ENCODE results near the gene PARP16. TPM values are rescaled to one million over a fixed set of nuclear protein-coding genes. Genes with fewer than 3 reads are reported as not detected.

PARP16 gene
- total RNA-seq, 1 experiment from 2014 or later = 6.1 TPM

GRCh38 chr15:65260968-65261367 lies 25.7 kb downstream of the PARP16 start:
- ChIA-PET POLR2A (no interaction called here), CTCF (interaction anchor here (1.0 kb wide), 1 partner anchor 10 kb away, joined by 8 read pairs; no protein-coding TSS in a partner anchor)
- intact Hi-C loops (cut with micrococcal nuclease) = no loop called here
- no peaks in the 10 kb centered on the region for H3K4me1 Mint-ChIP-seq (ENCODE audit: insufficient read depth, unreplicated experiment)
- peaks cover 44% of the 10 kb centered on the region for H3K36me3 Mint-ChIP-seq (ENCODE audit: insufficient read depth, unreplicated experiment)
- H3K27ac Mint-ChIP-seq (ENCODE audit: low read depth, unreplicated experiment) = no peak overlapping the region
- H3K27me3 Mint-ChIP-seq (ENCODE audit: insufficient read depth, unreplicated experiment) = no peaks in the 10 kb centered on the region
- H3K9me3 Mint-ChIP-seq (ENCODE audit: unreplicated experiment) = no peaks in the 10 kb centered on the region
- DNase-seq (ENCODE audit: unreplicated experiment) = no peak
- no peak for TF ChIP-seq CTCF (IDR thresholded peaks at IDR 0.05; ENCODE audit: unreplicated experiment)
- no peak overlapping the region for H3K4me3 Mint-ChIP-seq (ENCODE audit: unreplicated experiment)
- no TSS peak for BruUV-seq (replicated peaks)

GRCh38 chr15:65259367-65259797 lies 27.3 kb downstream of the PARP16 start:
- intact Hi-C loops (cut with micrococcal nuclease) = no loop called here
- H3K27me3 Mint-ChIP-seq (ENCODE audit: insufficient read depth, unreplicated experiment) = no peaks in the 10 kb centered on the region

GRCh38 chr15:65258375-65259262 lies 28.1 kb downstream of the PARP16 start:
- intact Hi-C loops (cut with micrococcal nuclease) = no loop called here
- TSS peak; percentile 31 for BruUV-seq (replicated peaks)
- TF ChIP-seq CTCF (IDR thresholded peaks at IDR 0.05; ENCODE audit: unreplicated experiment) = no peak
- no peak for DNase-seq (ENCODE audit: unreplicated experiment)
- Mint-ChIP-seq H3K9me3 (ENCODE audit: unreplicated experiment) (no peaks in the 10 kb centered on the region), H3K27ac (ENCODE audit: low read depth, unreplicated experiment) (no peak overlapping the region), H3K4me3 (ENCODE audit: unreplicated experiment) (no peak overlapping the region), H3K27me3 (ENCODE audit: insufficient read depth, unreplicated experiment) (no peaks in the 10 kb centered on the region), H3K36me3 (ENCODE audit: insufficient read depth, unreplicated experiment) (peaks cover 44% of the 10 kb centered on the region), H3K4me1 (ENCODE audit: insufficient read depth, unreplicated experiment) (no peaks in the 10 kb centered on the region)
- CTCF ChIA-PET = interaction anchor here (1.0 kb wide), 1 partner anchor 13 kb away, joined by 3 read pairs; no protein-coding TSS in a partner anchor
- POLR2A ChIA-PET = no interaction called here

More at GRCh38 chr15:65259367-65259797, 27.3 kb downstream of the PARP16 start:
- TF ChIP-seq CTCF (IDR thresholded peaks at IDR 0.05; ENCODE audit: unreplicated experiment) = no peak
- ChIA-PET CTCF (interaction anchor here (1.0 kb wide), 1 partner anchor 11 kb away, joined by 6 read pairs; no protein-coding TSS in a partner anchor), POLR2A (no interaction called here)
- Mint-ChIP-seq H3K36me3 (ENCODE audit: insufficient read depth, unreplicated experiment) (peaks cover 44% of the 10 kb centered on the region), H3K27ac (ENCODE audit: low read depth, unreplicated experiment) (no peak overlapping the region), H3K9me3 (ENCODE audit: unreplicated experiment) (no peaks in the 10 kb centered on the region), H3K4me3 (ENCODE audit: unreplicated experiment) (no peak overlapping the region), H3K4me1 (ENCODE audit: insufficient read depth, unreplicated experiment) (no peaks in the 10 kb centered on the region)
- no TSS peak for BruUV-seq (replicated peaks)
- no peak for DNase-seq (ENCODE audit: unreplicated experiment)

GRCh38 chr15:65255486-65256140 lies 31.1 kb downstream of the PARP16 start:
- Mint-ChIP-seq H3K27me3 (ENCODE audit: insufficient read depth, unreplicated experiment) (no peaks in the 10 kb centered on the region), H3K36me3 (ENCODE audit: insufficient read depth, unreplicated experiment) (peaks cover 32% of the 10 kb centered on the region), H3K4me3 (ENCODE audit: unreplicated experiment) (no peak overlapping the region), H3K27ac (ENCODE audit: low read depth, unreplicated experiment) (no peak overlapping the region), H3K4me1 (ENCODE audit: insufficient read depth, unreplicated experiment) (no peaks in the 10 kb centered on the region), H3K9me3 (ENCODE audit: unreplicated experiment) (no peaks in the 10 kb centered on the region)
- ChIA-PET POLR2A (no interaction called here), CTCF (interaction anchor here (1.6 kb wide), 1 partner anchor 9 kb away, joined by 3 read pairs; no protein-coding TSS in a partner anchor)
- DNase-seq (ENCODE audit: unreplicated experiment) = no peak
- no TSS peak for BruUV-seq (replicated peaks)
- no peak for TF ChIP-seq CTCF (IDR thresholded peaks at IDR 0.05; ENCODE audit: unreplicated experiment)
- intact Hi-C loops (cut with micrococcal nuclease) = no loop called here
